Measurements from ENCODE around the gene COL12A1. TPM values are rescaled to one million over a fixed set of nuclear protein-coding genes. Genes with fewer than 3 reads are reported as not detected.

The COL12A1 gene
- total RNA-seq, 2 experiments from 2014 or later: not detected

- Mint-ChIP-seq H3K4me3 (no peak overlapping the region), H3K27me3 (peaks cover 8% of the 10 kb centered on the region), H3K36me3 (ENCODE audit: low read depth) (no peaks in the 10 kb centered on the region), H3K9me3 (no peaks in the 10 kb centered on the region), H3K4me1 (ENCODE audit: low read depth) (no peaks in the 10 kb centered on the region), H3K27ac (no peak overlapping the region)
- no peak for DNase-seq
- no peaks in the 10 kb centered on the region for H3K27me3 ChIP-seq (ENCODE audit: control insufficient read depth in 1 of 2, insufficient read depth in 2 of 2, low read length in 2 of 2)
- intact Hi-C loops (cut with DNase I, micrococcal nuclease): no loop called here
- H3K27ac ChIP-seq (ENCODE audit: low read depth in 1 of 2, low read length in 2 of 2): no peak overlapping the region
- no peak for TF ChIP-seq CTCF (IDR thresholded peaks at IDR 0.05)
- ChIA-PET CTCF (no interaction called here), POLR2A (no interaction called here)
- no peak overlapping the region for H3K4me3 ChIP-seq (ENCODE audit: low read length)
- no peaks in the 10 kb centered on the region for H3K36me3 ChIP-seq (ENCODE audit: insufficient read depth, low read length)
- H3K9me3 ChIP-seq (ENCODE audit: control insufficient read depth in 1 of 2, insufficient read depth in 1 of 2, low read length in 2 of 2): no peaks in the 10 kb centered on the region
- no peak for ATAC-seq (ENCODE audit: poor library complexity)
- H3K4me1 ChIP-seq (ENCODE audit: insufficient read depth, low read length): no peaks in the 10 kb centered on the region
Measured at GRCh38 chr6:75135450-75135849, 70.4 kb downstream of the COL12A1 start.

- POLR2A ChIA-PET: no interaction called here
- CTCF ChIA-PET: no interaction called here
- ATAC-seq (ENCODE audit: poor library complexity) (no peak), DNase-seq (no peak)
- TF ChIP-seq CTCF (IDR thresholded peaks at IDR 0.05): no peak
- Mint-ChIP-seq H3K9me3 (no peaks in the 10 kb centered on the region), H3K4me3 (no peak overlapping the region), H3K27ac (no peak overlapping the region), H3K27me3 (peaks cover 17% of the 10 kb centered on the region), H3K4me1 (ENCODE audit: low read depth) (no peaks in the 10 kb centered on the region), H3K36me3 (ENCODE audit: low read depth) (no peaks in the 10 kb centered on the region)
- intact Hi-C loops (cut with DNase I, micrococcal nuclease): no loop called here
- H3K27ac ChIP-seq (ENCODE audit: low read depth in 1 of 2, low read length in 2 of 2): no peak overlapping the region
- H3K9me3 ChIP-seq (ENCODE audit: control insufficient read depth in 1 of 2, insufficient read depth in 1 of 2, low read length in 2 of 2): no peaks in the 10 kb centered on the region
- no peaks in the 10 kb centered on the region for H3K27me3 ChIP-seq (ENCODE audit: control insufficient read depth in 1 of 2, insufficient read depth in 2 of 2, low read length in 2 of 2)
- H3K4me3 ChIP-seq (ENCODE audit: low read length): no peak overlapping the region
- H3K36me3 ChIP-seq (ENCODE audit: insufficient read depth, low read length): no peaks in the 10 kb centered on the region
- H3K4me1 ChIP-seq (ENCODE audit: insufficient read depth, low read length): no peaks in the 10 kb centered on the region
Measured at GRCh38 chr6:75130784-75131183, 75.1 kb downstream of the COL12A1 start.

- ATAC-seq (ENCODE audit: poor library complexity) (no peak), DNase-seq (no peak)
- Mint-ChIP-seq H3K4me3 (no peak overlapping the region), H3K4me1 (ENCODE audit: low read depth) (no peaks in the 10 kb centered on the region), H3K27ac (no peak overlapping the region), H3K27me3 (peaks cover 17% of the 10 kb centered on the region), H3K9me3 (no peaks in the 10 kb centered on the region), H3K36me3 (ENCODE audit: low read depth) (no peaks in the 10 kb centered on the region)
- POLR2A ChIA-PET: no interaction called here
- TF ChIP-seq CTCF (IDR thresholded peaks at IDR 0.05): no peak
- no peaks in the 10 kb centered on the region for H3K4me1 ChIP-seq (ENCODE audit: insufficient read depth, low read length)
- CTCF ChIA-PET: no interaction called here
- H3K36me3 ChIP-seq (ENCODE audit: insufficient read depth, low read length): no peaks in the 10 kb centered on the region
- H3K27ac ChIP-seq (ENCODE audit: low read depth in 1 of 2, low read length in 2 of 2): no peak overlapping the region
- H3K9me3 ChIP-seq (ENCODE audit: control insufficient read depth in 1 of 2, insufficient read depth in 1 of 2, low read length in 2 of 2): no peaks in the 10 kb centered on the region
- H3K27me3 ChIP-seq (ENCODE audit: control insufficient read depth in 1 of 2, insufficient read depth in 2 of 2, low read length in 2 of 2): no peaks in the 10 kb centered on the region
- no peak overlapping the region for H3K4me3 ChIP-seq (ENCODE audit: low read length)
- intact Hi-C loops (cut with DNase I, micrococcal nuclease): no loop called here
Measured at GRCh38 chr6:75128878-75129570, 76.8 kb downstream of the COL12A1 start.
